ENCODE data around the gene FAAH. TPM values are rescaled to one million over a fixed set of nuclear protein-coding genes. Genes with fewer than 3 reads are reported as not detected.

FAAH gene
- total RNA-seq, 1 experiment from 2014 or later = 24.8 TPM

GRCh38 chr1:46452931-46453325, 58.8 kb downstream of the FAAH start:
- no peaks in the 10 kb centered on the region for H3K9me3 ChIP-seq (ENCODE audit: control insufficient read depth in 1 of 2, insufficient read depth in 1 of 2, low read depth in 1 of 2, low read length in 2 of 2)
- no peaks in the 10 kb centered on the region for H3K79me2 ChIP-seq (ENCODE audit: insufficient read depth, low read length)
- BruUV-seq (replicated peaks) = no TSS peak
- ATAC-seq = no peak
- no peak overlapping the region for H3K4me3 ChIP-seq (replicated peaks in 1 of 2; ENCODE audit: low read depth in 1 of 2, low read length in 2 of 2)
- no peaks in the 10 kb centered on the region for H3K9me2 ChIP-seq (ENCODE audit: insufficient read depth)
- H3K27ac ChIP-seq (ENCODE audit: low read depth, low read length) = no peak overlapping the region
- H3K4me2 ChIP-seq (ENCODE audit: low read length) = no peak overlapping the region
- no peaks in the 10 kb centered on the region for H3K27me3 ChIP-seq (ENCODE audit: insufficient read depth, low read length)
- CTCF ChIA-PET = interaction anchor here (1.2 kb wide), 1 partner anchor 11 kb away, joined by 3 read pairs; no protein-coding TSS in a partner anchor
- intact Hi-C loops (cut with micrococcal nuclease) = no loop called here
- no peak overlapping the region for H3K9ac ChIP-seq (ENCODE audit: low read length)
- no peaks in the 10 kb centered on the region for H3K4me1 ChIP-seq (ENCODE audit: control insufficient read depth in 1 of 2, insufficient read depth in 2 of 2, low read length in 2 of 2)
- RAD21 ChIA-PET (ENCODE audit: low non-redundant PET in 1 of 2, low total read pairs in 2 of 2, uncharacterized antibody in 2 of 2, unreplicated experiment in 2 of 2) = no interaction called here
- POLR2A ChIA-PET = interaction anchor here (0.6 kb wide), 1 partner anchor 46 kb away, joined by 3 read pairs; no protein-coding TSS in a partner anchor
- H4K20me1 ChIP-seq (ENCODE audit: insufficient read depth) = no peaks in the 10 kb centered on the region
- no peaks in the 10 kb centered on the region for H3K36me3 ChIP-seq (ENCODE audit: control insufficient read depth in 1 of 2, insufficient read depth in 2 of 2, low read length in 2 of 2)
- no peak overlapping the region for H2AFZ ChIP-seq (ENCODE audit: low read depth, low read length, poor library complexity, severe bottlenecking)
- TF ChIP-seq ZFX (IDR thresholded peaks at IDR 0.05) = no peak
- DNase-seq (ENCODE audit: low read depth, low spot score) = no peak

- H2AFZ ChIP-seq (ENCODE audit: low read depth, low read length, poor library complexity, severe bottlenecking) = no peak overlapping the region
- no peaks in the 10 kb centered on the region for H3K4me1 ChIP-seq (ENCODE audit: control insufficient read depth in 1 of 2, insufficient read depth in 2 of 2, low read length in 2 of 2)
- no peak overlapping the region for H3K9ac ChIP-seq (ENCODE audit: low read length)
- H3K36me3 ChIP-seq (ENCODE audit: control insufficient read depth in 1 of 2, insufficient read depth in 2 of 2, low read length in 2 of 2) = no peaks in the 10 kb centered on the region
- H3K27ac ChIP-seq (ENCODE audit: low read depth, low read length) = no peak overlapping the region
- BruUV-seq (replicated peaks) = no TSS peak
- POLR2A ChIA-PET = no interaction called here
- H3K9me2 ChIP-seq (ENCODE audit: insufficient read depth) = no peaks in the 10 kb centered on the region
- H3K79me2 ChIP-seq (ENCODE audit: insufficient read depth, low read length) = no peaks in the 10 kb centered on the region
- no peak overlapping the region for H3K4me3 ChIP-seq (replicated peaks in 1 of 2; ENCODE audit: low read depth in 1 of 2, low read length in 2 of 2)
- CTCF ChIA-PET = no interaction called here
- no peak for ATAC-seq
- no peak overlapping the region for H3K4me2 ChIP-seq (ENCODE audit: low read length)
- no peaks in the 10 kb centered on the region for H4K20me1 ChIP-seq (ENCODE audit: insufficient read depth)
- no peaks in the 10 kb centered on the region for H3K9me3 ChIP-seq (ENCODE audit: control insufficient read depth in 1 of 2, insufficient read depth in 1 of 2, low read depth in 1 of 2, low read length in 2 of 2)
- RAD21 ChIA-PET (ENCODE audit: low non-redundant PET in 1 of 2, low total read pairs in 2 of 2, uncharacterized antibody in 2 of 2, unreplicated experiment in 2 of 2) = no interaction called here
- DNase-seq (ENCODE audit: low read depth, low spot score) = no peak
- no peaks in the 10 kb centered on the region for H3K27me3 ChIP-seq (ENCODE audit: insufficient read depth, low read length)
- intact Hi-C loops (cut with micrococcal nuclease) = no loop called here
- no peak for TF ChIP-seq ATF3 (IDR thresholded peaks at IDR 0.05)
- TF ChIP-seq ZFX (IDR thresholded peaks at IDR 0.05) = no peak
- no peak for TF ChIP-seq ZBTB33 (IDR thresholded peaks at IDR 0.05; ENCODE audit: extremely low read depth, insufficient replicate concordance, low read length)
- no peak for TF ChIP-seq SP1 (IDR thresholded peaks at IDR 0.05; ENCODE audit: low read depth)
- TF ChIP-seq SRF (IDR thresholded peaks at IDR 0.05; ENCODE audit: low read depth) = no peak
- TF ChIP-seq YY1 (IDR thresholded peaks at IDR 0.05; ENCODE audit: extremely low read depth, insufficient replicate concordance, low read depth, low read length) = no peak
- TF ChIP-seq POLR2AphosphoS5 (IDR thresholded peaks at IDR 0.05; ENCODE audit: low read depth, low read length) = no peak
- no peak for TF ChIP-seq JUND (IDR thresholded peaks at IDR 0.05)
- no peak for TF ChIP-seq EZH2 (IDR thresholded peaks at IDR 0.05)
- no peak for TF ChIP-seq CBX3 (IDR thresholded peaks at IDR 0.05; ENCODE audit: low read depth)
- TF ChIP-seq CTCF (IDR thresholded peaks at IDR 0.05 in 2 of 3, conservative IDR thresholded peaks at IDR 0.05 in 1 of 3; ENCODE audit: borderline replicate concordance in 1 of 3, insufficient read depth in 1 of 3, low read depth in 2 of 3, low read length in 2 of 3) = no peak
- TF ChIP-seq FOSL1 (IDR thresholded peaks at IDR 0.05; ENCODE audit: low read depth) = no peak
- no peak for TF ChIP-seq MAX (IDR thresholded peaks at IDR 0.05)
- no peak for TF ChIP-seq SIN3A (IDR thresholded peaks at IDR 0.05; ENCODE audit: low read depth)
Observed at GRCh38 chr1:46453449-46453848, 59.3 kb downstream of the FAAH start.
